Astrocyte (in vitro differentiated cells and primary cell): ENCODE data around the gene KIAA1217. TPM values are rescaled to one million over a fixed set of nuclear protein-coding genes. Genes with fewer than 3 reads are reported as not detected.
"Not testable (repeated sequence)": the region's sequence is repeated elsewhere in the genome, so short reads cannot be mapped to it uniquely, and the experiment has no call there.

Experiments used
- DNase-seq: peaks from one replicate; pipeline ENCODE4 v3.0.0-alpha.2; 2010; ENCODE audit warnings: low read depth
- FAIRE-seq: peaks from 2 replicates; lab custom pipeline; 2011; peaks lifted over from hg19 to GRCh38; lab: Jason Lieb, UNC
- H2AFZ ChIP-seq: 2 replicates; pipeline ENCODE4 v1.6.0; 2012; ENCODE audit warnings: low read depth, low read length, inconsistent platforms
- H3K27ac ChIP-seq: 2 replicates; pipeline ENCODE4 v1.5.1; 2011; ENCODE audit warnings: low read depth, low read length, inconsistent platforms
- H3K27me3 ChIP-seq: 2 replicates; pipeline ENCODE4 v1.6.0; 2011; ENCODE audit warnings: low read length, inconsistent platforms; ENCODE audit not compliant: insufficient read depth
- H3K36me3 ChIP-seq: 2 replicates; pipeline ENCODE4 v1.5.1; 2011; ENCODE audit warnings: low read length, inconsistent platforms; ENCODE audit not compliant: insufficient read depth
- H3K4me1 ChIP-seq: 2 replicates; pipeline ENCODE4 v1.5.1; 2011; ENCODE audit warnings: low read length, inconsistent platforms; ENCODE audit not compliant: insufficient read depth
- H3K4me2 ChIP-seq: 2 replicates; pipeline ENCODE4 v1.6.0; 2012; ENCODE audit warnings: low read length, inconsistent platforms
- H3K4me3 ChIP-seq: 2 replicates; pipeline ENCODE4 v1.5.1; 2011; ENCODE audit warnings: low read depth, mild to moderate bottlenecking, low read length, inconsistent platforms; ENCODE audit not compliant: insufficient read depth
- H3K79me2 ChIP-seq: 2 replicates; pipeline ENCODE4 v1.6.0; 2012; ENCODE audit warnings: mild to moderate bottlenecking, low read length, inconsistent platforms; ENCODE audit not compliant: insufficient read depth
- H3K9ac ChIP-seq: 2 replicates; pipeline ENCODE4 v1.6.0; 2012; ENCODE audit warnings: mild to moderate bottlenecking, low read length, inconsistent platforms
- H3K9me3 ChIP-seq: 2 replicates; pipeline ENCODE4 v1.5.1; 2012; ENCODE audit warnings: low read depth, mild to moderate bottlenecking, low read length, inconsistent platforms; ENCODE audit not compliant: insufficient read depth
- H4K20me1 ChIP-seq: 2 replicates; pipeline ENCODE4 v1.6.0; 2012; ENCODE audit warnings: low read length, inconsistent platforms; ENCODE audit not compliant: insufficient read depth
- H3K27ac Mint-ChIP-seq: one replicate; pipeline ENCODE4 v1.8.0; 2021; ENCODE audit warnings: mild to moderate bottlenecking, mixed read lengths; ENCODE audit not compliant: unreplicated experiment
- H3K27me3 Mint-ChIP-seq: one replicate; pipeline ENCODE4 v1.8.0; 2021; ENCODE audit warnings: low read depth, mixed read lengths; ENCODE audit not compliant: unreplicated experiment
- H3K36me3 Mint-ChIP-seq: one replicate; pipeline ENCODE4 v1.8.0; 2021; ENCODE audit warnings: low read depth, mixed read lengths; ENCODE audit not compliant: unreplicated experiment
- H3K4me1 Mint-ChIP-seq: one replicate; pipeline ENCODE4 v1.8.0; 2021; ENCODE audit warnings: low read depth, mixed read lengths; ENCODE audit not compliant: unreplicated experiment
- H3K4me3 Mint-ChIP-seq: one replicate; pipeline ENCODE4 v1.8.0; 2021; ENCODE audit warnings: mild to moderate bottlenecking, moderate library complexity, mixed read lengths; ENCODE audit not compliant: unreplicated experiment
- H3K9me3 Mint-ChIP-seq: one replicate; pipeline ENCODE4 v1.8.0; 2021; ENCODE audit warnings: mild to moderate bottlenecking, mixed read lengths; ENCODE audit not compliant: unreplicated experiment
- CTCF ChIP-seq: IDR thresholded peaks from 2 replicates; pipeline ENCODE4 v1.5.1; 2011; ENCODE audit warnings: low read depth, mild to moderate bottlenecking, inconsistent platforms, low read length, moderate library complexity; ENCODE audit not compliant: insufficient read depth
- EZH2 ChIP-seq: IDR thresholded peaks from 2 replicates; pipeline ENCODE4 v1.6.1; 2012; ENCODE audit warnings: mild to moderate bottlenecking, low read length, inconsistent platforms; ENCODE audit not compliant: insufficient read depth
- total RNA-seq: library from RNA; stranded (reverse); gene quantifications from 2 replicates; pipeline ENCODE4 v1.2.1, GENCODE V29; 2021

KIAA1217 gene
- total RNA-seq, 1 donor from 2014 or later, result 31.8 TPM

- H3K4me1 Mint-ChIP-seq, result peaks cover 75% of the 10 kb centered on the region
- H4K20me1 ChIP-seq, result no peaks in the 10 kb centered on the region
- no peaks in the 10 kb centered on the region for H3K9me3 ChIP-seq
- no peaks in the 10 kb centered on the region for H3K27me3 ChIP-seq
- peak overlapping the region; percentile 3 for H3K4me2 ChIP-seq
- no peak overlapping the region for H3K4me3 Mint-ChIP-seq
- H3K27ac ChIP-seq, result peak overlapping the region; percentile 21
- no peaks in the 10 kb centered on the region for H3K36me3 Mint-ChIP-seq
- H3K79me2 ChIP-seq, result no peaks in the 10 kb centered on the region
- H3K9ac ChIP-seq, result no peak overlapping the region
- no peaks in the 10 kb centered on the region for H3K27me3 Mint-ChIP-seq
- H3K4me3 ChIP-seq, result no peak overlapping the region
- H3K9me3 Mint-ChIP-seq, result no peaks in the 10 kb centered on the region
- DNase-seq, result peak; percentile 94
- peaks cover 49% of the 10 kb centered on the region for H3K4me1 ChIP-seq
- H2AFZ ChIP-seq, result no peak overlapping the region
- H3K36me3 ChIP-seq, result no peaks in the 10 kb centered on the region
- TF ChIP-seq CTCF (no peak), EZH2 (no peak)
- peak overlapping the region; percentile 83 for H3K27ac Mint-ChIP-seq
- FAIRE-seq, result peak; percentile 85
These were observed 235.4 kb downstream of the KIAA1217 start for GRCh38 chr10:24444337-24444736.

- not testable (repeated sequence) for H3K36me3 ChIP-seq, H3K9me3 Mint-ChIP-seq, DNase-seq, H2AFZ ChIP-seq, H4K20me1 ChIP-seq, H3K4me2 ChIP-seq, H3K4me3 Mint-ChIP-seq, H3K9ac ChIP-seq, H3K9me3 ChIP-seq, FAIRE-seq, H3K79me2 ChIP-seq, H3K27me3 Mint-ChIP-seq, H3K4me3 ChIP-seq, H3K27me3 ChIP-seq, H3K36me3 Mint-ChIP-seq
- Mint-ChIP-seq H3K27ac (peak overlapping the region; percentile 98), H3K4me1 (peaks cover 63% of the 10 kb centered on the region)
- Histone ChIP-seq H3K4me1 (peaks cover 41% of the 10 kb centered on the region), H3K27ac (peak overlapping the region; percentile 81)
These were observed 237.0 kb downstream of the KIAA1217 start for GRCh38 chr10:24445958-24446357.

- Histone ChIP-seq H4K20me1 (no peaks in the 10 kb centered on the region), H3K4me3 (no peak overlapping the region), H3K36me3 (no peaks in the 10 kb centered on the region), H3K79me2 (no peaks in the 10 kb centered on the region), H3K27ac (peak overlapping the region; percentile 81), H3K9ac (peak overlapping the region; percentile 50), H3K4me2 (peak overlapping the region; percentile 68), H2AFZ (no peak overlapping the region), H3K4me1 (peaks cover 40% of the 10 kb centered on the region), H3K9me3 (no peaks in the 10 kb centered on the region), H3K27me3 (no peaks in the 10 kb centered on the region)
- Mint-ChIP-seq H3K27ac (peak overlapping the region; percentile 98), H3K4me3 (peak overlapping the region; percentile 12), H3K36me3 (no peaks in the 10 kb centered on the region), H3K9me3 (no peaks in the 10 kb centered on the region), H3K27me3 (no peaks in the 10 kb centered on the region), H3K4me1 (peaks cover 58% of the 10 kb centered on the region)
- FAIRE-seq (peak; percentile 88), DNase-seq (peak; percentile 98)
- TF ChIP-seq CTCF (no peak), EZH2 (no peak)
These were observed 237.8 kb downstream of the KIAA1217 start for GRCh38 chr10:24446739-24447138.
